A549 (cell line): ENCODE measurements around the gene MAG. TPM values are rescaled to one million over a fixed set of nuclear protein-coding genes. Genes with fewer than 3 reads are reported as not detected.

Source experiments
- ATAC-seq, 2 experiments: fragments of 200-7000 bp in 1 of 2; fragments of >200 bp in 1 of 2; cut with Nextera tagmentation in 1 of 2; cut with Tn5 transposase in 1 of 2; 3 replicates each; pipeline versions ENCODE4 v1.8.0 to v1.9.1; 2018 to 2020; ENCODE audit warnings: mild to moderate bottlenecking in 1 of 2, moderate library complexity in 1 of 2
- CTCF ChIA-PET: fragments of 300-600 bp; sonication (Branson Sonifier 250); formaldehyde crosslinking; extraction: SDS; loops from one replicate; lab custom pipeline; 2021; ENCODE audit warnings: antibody characterized with exemption, inconsistent platforms; lab: Yijun Ruan, JAX
- POLR2A ChIA-PET: fragments of 350-600 bp; formaldehyde crosslinking; extraction: SDS; loops from one replicate; lab custom pipeline; 2021; ENCODE audit warnings: antibody characterized with exemption, inconsistent platforms; lab: Yijun Ruan, JAX
- DNase-seq, 2 experiments: peaks; one replicate each; pipeline versions ENCODE4 v3.0.0 to v3.0.0-alpha.2; 2011 to 2016; ENCODE audit warnings: low read depth in 1 of 2, low spot score in 1 of 2
- FAIRE-seq: peaks from 2 replicates; lab custom pipeline; 2011; peaks lifted over from hg19 to GRCh38; lab: Jason Lieb, UNC
- H3K27ac ChIP-seq, 2 experiments: fragments of >200 bp; sonication (Bioruptor Twin); formaldehyde crosslinking; 3 replicates each; pipeline ENCODE4 v1.5.1; 2016 to 2017
- H3K4me1 ChIP-seq: fragments of >200 bp; sonication (Bioruptor Twin); formaldehyde crosslinking; 3 replicates; pipeline ENCODE4 v1.6.1; 2016
- H3K4me2 ChIP-seq: fragments of >200 bp; sonication (Bioruptor Twin); formaldehyde crosslinking; 3 replicates; pipeline ENCODE4 v1.6.1; 2016
- H3K4me3 ChIP-seq: fragments of >200 bp; sonication (Bioruptor Twin); formaldehyde crosslinking; 3 replicates; pipeline ENCODE4 v1.5.1; 2016
- H3K9me3 ChIP-seq: fragments of >200 bp; sonication (Bioruptor Twin); formaldehyde crosslinking; 3 replicates; pipeline ENCODE4 v1.6.1; 2016
- BHLHE40 ChIP-seq: IDR thresholded peaks from 2 replicates; pipeline ENCODE4 v1.6.1; 2012; ENCODE audit warnings: low read depth, low read length, inconsistent platforms
- CBX2 ChIP-seq: fragments of 200-600 bp; sonication (generic); IDR thresholded peaks from 2 replicates; pipeline ENCODE4 v1.6.1; 2016; ENCODE audit warnings: low read depth, mild to moderate bottlenecking, borderline replicate concordance
- CEBPB ChIP-seq, 2 experiments: fragments of >200 bp in 1 of 2; sonication (Bioruptor Twin) in 1 of 2; formaldehyde crosslinking in 1 of 2; IDR thresholded peaks; 2 replicates each; pipeline ENCODE4 v1.6.1; 2012 to 2016
- CHD2 ChIP-seq: fragments of 150-350 bp; IDR thresholded peaks from 2 replicates; pipeline ENCODE4 v1.6.1; 2014; ENCODE audit warnings: low read length; ENCODE audit not compliant: partially characterized antibody
- ELK1 ChIP-seq: fragments of 150-350 bp; IDR thresholded peaks from 2 replicates; pipeline ENCODE4 v1.6.1; 2014; ENCODE audit warnings: low read depth, mild to moderate bottlenecking, low read length
- ESRRA ChIP-seq: fragments of 150-350 bp; IDR thresholded peaks from 2 replicates; pipeline ENCODE4 v1.6.1; 2014; ENCODE audit warnings: mild to moderate bottlenecking, low read length, borderline replicate concordance
- FOSB ChIP-seq: fragments of 250-450 bp; sonication (Bioruptor Pico); IDR thresholded peaks from 2 replicates; pipeline ENCODE4 v1.5.0; 2020; ENCODE audit warnings: mild to moderate bottlenecking, moderate library complexity
- HOXA7 ChIP-seq: fragments of 250-450 bp; sonication (Bioruptor Pico); IDR thresholded peaks from 2 replicates; pipeline ENCODE4 v1.5.0; 2020; ENCODE audit warnings: mild to moderate bottlenecking, moderate library complexity
- HOXB13 ChIP-seq: fragments of 250-450 bp; sonication (Bioruptor Pico); IDR thresholded peaks from 2 replicates; pipeline ENCODE4 v1.5.0; 2020; ENCODE audit warnings: low read depth, mild to moderate bottlenecking, moderate library complexity
- HOXB5 ChIP-seq: fragments of 250-450 bp; sonication (Bioruptor Pico); IDR thresholded peaks from 2 replicates; pipeline ENCODE4 v1.5.0; 2020; ENCODE audit warnings: mild to moderate bottlenecking, moderate library complexity
- JUN ChIP-seq, 2 experiments: fragments of >200 bp; sonication (Bioruptor Twin); formaldehyde crosslinking; IDR thresholded peaks; 2 replicates in 1 of 2; 3 replicates in 1 of 2; pipeline ENCODE4 v1.6.1; 2016 to 2017
- MAFK ChIP-seq: fragments of 450-650 bp; IDR thresholded peaks from 2 replicates; pipeline ENCODE4 v1.6.1; 2014; ENCODE audit not compliant: partially characterized antibody
- MAZ ChIP-seq: fragments of 150-350 bp; IDR thresholded peaks from 2 replicates; pipeline ENCODE4 v1.6.1; 2014; ENCODE audit warnings: antibody characterized with exemption, low read depth, low read length, borderline replicate concordance
- MYC ChIP-seq: IDR thresholded peaks from 2 replicates; pipeline ENCODE4 v1.6.1; 2012; ENCODE audit warnings: mild to moderate bottlenecking, inconsistent platforms, low read length, improper control_type of control experiment, borderline replicate concordance
- PHF8 ChIP-seq: fragments of 200-600 bp; sonication (generic); IDR thresholded peaks from 2 replicates; pipeline ENCODE4 v1.6.1; 2016; ENCODE audit warnings: low read depth, mild to moderate bottlenecking, antibody characterized with exemption, moderate library complexity, borderline replicate concordance
- POLR2A ChIP-seq: IDR thresholded peaks from 2 replicates; pipeline ENCODE4 v1.6.1; 2012; ENCODE audit warnings: mild to moderate bottlenecking, low read length
- RAD21 ChIP-seq, 2 experiments: fragments of >200 bp in 1 of 2; sonication (Bioruptor Twin) in 1 of 2; formaldehyde crosslinking in 1 of 2; IDR thresholded peaks in 1 of 2; conservative IDR thresholded peaks in 1 of 2; 2 replicates in 1 of 2; 3 replicates in 1 of 2; pipeline ENCODE4 v1.6.1; 2012 to 2018; ENCODE audit warnings: inconsistent platforms in 1 of 2
- RARB ChIP-seq: fragments of 250-450 bp; sonication (Bioruptor Pico); IDR thresholded peaks from 2 replicates; pipeline ENCODE4 v1.8.0; 2021; ENCODE audit warnings: mild to moderate bottlenecking, moderate library complexity
- RFX5 ChIP-seq: fragments of 450-650 bp; IDR thresholded peaks from 2 replicates; pipeline ENCODE4 v1.7.1; 2014; ENCODE audit warnings: antibody characterized with exemption, mild to moderate bottlenecking, moderate library complexity
- USF2 ChIP-seq: fragments of 450-650 bp; IDR thresholded peaks from 2 replicates; pipeline ENCODE4 v1.6.1; 2014; ENCODE audit warnings: antibody characterized with exemption
- ZC3H11A ChIP-seq: fragments of 450-650 bp; IDR thresholded peaks from 2 replicates; pipeline ENCODE4 v1.6.1; 2014; ENCODE audit warnings: antibody characterized with exemption, mild to moderate bottlenecking
- ZNF302 ChIP-seq: fragments of 250-450 bp; sonication (Bioruptor Pico); IDR thresholded peaks from 2 replicates; pipeline ENCODE4 v1.9.0; 2021; ENCODE audit warnings: inconsistent platforms, mild to moderate bottlenecking, moderate library complexity
- ZSCAN20 ChIP-seq: fragments of 250-450 bp; sonication (Bioruptor Pico); IDR thresholded peaks from 2 replicates; pipeline ENCODE4 v1.8.0; 2022; ENCODE audit warnings: mild to moderate bottlenecking, moderate library complexity
- WGBS: methylation state at CpG from one replicate; pipeline ENCODE4 v1.1.6; 2017; ENCODE audit errors: missing lambda C conversion rate; 5-methylcytosine and 5-hydroxymethylcytosine counted together
- polyA plus RNA-seq, 4 experiments: library from polyadenylated mRNA; depleted of rRNA in 3 of 4; stranded (reverse); fragments of >200 nt; fragmentation: RNase III in 1 of 4; extraction: RNeasy Plus Mini Kit Qiagen cat#74134 plus additional on column Dnase treatment in 1 of 4; gene quantifications; 2 replicates in 3 of 4; 3 replicates in 1 of 4; pipeline ENCODE4 v1.2.3, GENCODE V29; 2011 to 2017
- TF ChIP-seq, protein P1 (sequence below): fragments of >200 bp; sonication (Bioruptor Twin); formaldehyde crosslinking; IDR thresholded peaks from 3 replicates; pipeline ENCODE4 v1.5.1; 2016
- TF ChIP-seq, protein P2 (sequence below): fragments of >200 bp; sonication (Bioruptor Twin); formaldehyde crosslinking; IDR thresholded peaks from 3 replicates; pipeline ENCODE4 v1.6.1; 2016
- TF ChIP-seq, protein P3 (sequence below): fragments of 250-450 bp; sonication (Bioruptor Pico); IDR thresholded peaks from 2 replicates; pipeline ENCODE4 v1.5.0; 2020; ENCODE audit warnings: low read depth, mild to moderate bottlenecking, moderate library complexity

MAG gene
- polyA plus RNA-seq, 2 of the 4 experiments (the other 2 are of a cell fraction), result not detected

- CTCF ChIA-PET, result interaction anchor here (0.5 to 5.6 kb wide), 6 partner anchors 11 to 661 kb away, joined by 3 to 97 read pairs (median 4); partner anchors contain the start of genes FXYD7 and HAMP
- POLR2A ChIA-PET, result interaction anchor here (0.5 to 1.0 kb wide), 4 partner anchors 36 to 380 kb away, joined by 3 to 8 read pairs (median 4); partner anchors contain the start of gene COX6B1
- peak; percentile 35 to 70 for ATAC-seq
- under 1% methylated on average over 42 of the region's 100 CpGs for WGBS
- TF ChIP-seq POLR2A (peak; percentile 70), BHLHE40 (no peak), PHF8 (peak; percentile 79; the same call in 1 of the 2 replicates), HOXA7 (CRISPR knock-in tag) (0 out of 2 replicates have a peak, but pooled peaks have one; percentile 59), MYC (peak; percentile 31; the same call in 1 of the 2 replicates), CEBPB (IDR thresholded peaks at IDR 0.05) (no peak), RARB (CRISPR knock-in tag) (no peak), JUN (IDR thresholded peaks at IDR 0.05) (peak; percentile 83 to 93)
- TF ChIP-seq, protein P1, sequence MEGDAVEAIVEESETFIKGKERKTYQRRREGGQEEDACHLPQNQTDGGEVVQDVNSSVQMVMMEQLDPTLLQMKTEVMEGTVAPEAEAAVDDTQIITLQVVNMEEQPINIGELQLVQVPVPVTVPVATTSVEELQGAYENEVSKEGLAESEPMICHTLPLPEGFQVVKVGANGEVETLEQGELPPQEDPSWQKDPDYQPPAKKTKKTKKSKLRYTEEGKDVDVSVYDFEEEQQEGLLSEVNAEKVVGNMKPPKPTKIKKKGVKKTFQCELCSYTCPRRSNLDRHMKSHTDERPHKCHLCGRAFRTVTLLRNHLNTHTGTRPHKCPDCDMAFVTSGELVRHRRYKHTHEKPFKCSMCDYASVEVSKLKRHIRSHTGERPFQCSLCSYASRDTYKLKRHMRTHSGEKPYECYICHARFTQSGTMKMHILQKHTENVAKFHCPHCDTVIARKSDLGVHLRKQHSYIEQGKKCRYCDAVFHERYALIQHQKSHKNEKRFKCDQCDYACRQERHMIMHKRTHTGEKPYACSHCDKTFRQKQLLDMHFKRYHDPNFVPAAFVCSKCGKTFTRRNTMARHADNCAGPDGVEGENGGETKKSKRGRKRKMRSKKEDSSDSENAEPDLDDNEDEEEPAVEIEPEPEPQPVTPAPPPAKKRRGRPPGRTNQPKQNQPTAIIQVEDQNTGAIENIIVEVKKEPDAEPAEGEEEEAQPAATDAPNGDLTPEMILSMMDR, result no peak
- TF ChIP-seq, protein P2, sequence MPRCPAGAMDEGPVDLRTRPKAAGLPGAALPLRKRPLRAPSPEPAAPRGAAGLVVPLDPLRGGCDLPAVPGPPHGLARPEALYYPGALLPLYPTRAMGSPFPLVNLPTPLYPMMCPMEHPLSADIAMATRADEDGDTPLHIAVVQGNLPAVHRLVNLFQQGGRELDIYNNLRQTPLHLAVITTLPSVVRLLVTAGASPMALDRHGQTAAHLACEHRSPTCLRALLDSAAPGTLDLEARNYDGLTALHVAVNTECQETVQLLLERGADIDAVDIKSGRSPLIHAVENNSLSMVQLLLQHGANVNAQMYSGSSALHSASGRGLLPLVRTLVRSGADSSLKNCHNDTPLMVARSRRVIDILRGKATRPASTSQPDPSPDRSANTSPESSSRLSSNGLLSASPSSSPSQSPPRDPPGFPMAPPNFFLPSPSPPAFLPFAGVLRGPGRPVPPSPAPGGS, result peak; percentile 93
- H3K9me3 ChIP-seq, result no peaks in the 10 kb centered on the region
- peak overlapping the region; percentile 93 for H3K4me2 ChIP-seq
- peak; percentile 87 to 99 for DNase-seq
- peaks cover 14% of the 10 kb centered on the region for H3K4me1 ChIP-seq
- H3K4me3 ChIP-seq, result peak overlapping the region; percentile 81
- no peak for FAIRE-seq
- H3K27ac ChIP-seq, result peak overlapping the region; percentile 97 to 99
Observed at GRCh38 chr19:35267818-35268535, 24.0 kb upstream of the MAG start.

DNA sequence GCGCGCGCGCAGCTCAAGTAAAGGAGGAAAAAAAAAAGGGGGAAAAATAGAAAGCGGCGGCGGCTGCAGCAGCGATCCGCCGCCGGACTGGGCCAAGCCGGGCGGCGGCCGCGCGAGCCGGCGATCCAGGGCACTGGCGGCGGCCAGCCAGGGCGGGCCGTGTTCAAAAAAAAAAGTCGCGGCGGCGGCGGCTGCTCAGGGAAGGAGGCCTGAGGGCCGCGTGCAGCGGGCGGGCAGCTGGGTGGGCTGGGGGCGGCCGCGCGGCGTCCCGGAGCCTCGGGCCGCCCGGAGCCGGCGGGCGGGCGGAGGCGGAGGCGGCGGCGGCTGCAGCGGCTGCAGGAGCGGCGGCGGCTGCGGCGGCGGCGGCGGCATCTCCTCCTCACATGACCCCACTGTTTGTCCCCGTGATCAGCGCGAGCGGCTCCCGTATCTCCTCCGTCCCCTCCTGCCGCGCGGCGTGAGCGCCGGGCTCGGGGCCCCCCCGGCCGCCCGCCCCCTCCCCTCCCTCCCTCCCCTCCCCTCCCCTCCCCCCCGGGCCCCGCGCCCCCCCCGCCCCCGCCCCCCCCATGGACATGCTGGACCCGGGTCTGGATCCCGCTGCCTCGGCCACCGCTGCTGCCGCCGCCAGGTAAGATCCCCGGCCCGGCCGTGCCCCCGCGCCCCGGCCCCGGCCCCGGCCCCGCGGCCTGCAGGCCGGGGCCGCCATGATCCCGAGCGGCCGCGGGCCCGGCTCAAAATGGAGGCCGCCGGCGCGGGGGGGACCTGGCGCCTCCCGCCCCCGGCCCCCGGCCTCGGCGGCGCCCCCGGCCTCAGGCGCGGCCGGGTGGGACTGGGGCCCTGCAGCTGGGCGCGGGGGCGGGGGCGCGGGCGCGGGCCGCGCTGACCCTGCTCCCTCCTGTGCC, 23.2 kb upstream of the MAG start, which contains the start of gene USF2:
Gene USF2 (plus strand): TSS at position 427 of the 902 bp plus-strand sequence. CDS start 140 bp downstream, at position 567.
- ChIA-PET POLR2A (interaction anchor here (0.6 to 1.4 kb wide), 5 partner anchors 16 to 209 kb away, joined by 3 to 8 read pairs (median 3); no protein-coding TSS in a partner anchor), CTCF (interaction anchor here (0.5 to 5.6 kb wide), 32 partner anchors 12 to 662 kb away, joined by 3 to 97 read pairs (median 4); partner anchors contain the start of genes FXYD7, HAMP and MAG)
- peak within 1 kb of the TSS; percentile 81 for H3K4me3 ChIP-seq
- WGBS, result under 1% methylated on average over 60 of the region's 126 CpGs
- H3K9me3 ChIP-seq, result no peaks in the 10 kb centered on the region
- H3K4me1 ChIP-seq, result peaks cover 14% of the 10 kb centered on the region
- peak within 1 kb of the TSS; percentile 93 for H3K4me2 ChIP-seq
- DNase-seq (peak; percentile 93 to 97), ATAC-seq (peak; percentile 29 to 53), FAIRE-seq (no peak)
- peak within 1 kb of the TSS; percentile 97 to 99 for H3K27ac ChIP-seq
- TF ChIP-seq ZC3H11A, result no peak
- TF ChIP-seq, protein P3, sequence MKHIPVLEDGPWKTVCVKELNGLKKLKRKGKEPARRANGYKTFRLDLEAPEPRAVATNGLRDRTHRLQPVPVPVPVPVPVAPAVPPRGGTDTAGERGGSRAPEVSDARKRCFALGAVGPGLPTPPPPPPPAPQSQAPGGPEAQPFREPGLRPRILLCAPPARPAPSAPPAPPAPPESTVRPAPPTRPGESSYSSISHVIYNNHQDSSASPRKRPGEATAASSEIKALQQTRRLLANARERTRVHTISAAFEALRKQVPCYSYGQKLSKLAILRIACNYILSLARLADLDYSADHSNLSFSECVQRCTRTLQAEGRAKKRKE (CRISPR knock-in tag), result no peak
- no peak for TF ChIP-seq MAFK
- no peak for TF ChIP-seq CBX2
- TF ChIP-seq BHLHE40, result no peak
- TF ChIP-seq HOXB13 (CRISPR knock-in tag), result no peak
- TF ChIP-seq RAD21 (conservative IDR thresholded peaks at IDR 0.05 in 1 of 2, IDR thresholded peaks at IDR 0.05 in 1 of 2), result no peak
- no peak for TF ChIP-seq ZNF302 (CRISPR knock-in tag)
- no peak for TF ChIP-seq CHD2
- TF ChIP-seq FOSB (CRISPR knock-in tag), result no peak
- TF ChIP-seq MAZ, result no peak
- no peak for TF ChIP-seq RFX5
- peak; percentile 48 for TF ChIP-seq POLR2A
- TF ChIP-seq USF2, result peak; percentile 66
- TF ChIP-seq MYC, result no peak
- no peak for TF ChIP-seq HOXB5 (CRISPR knock-in tag)
- TF ChIP-seq ZSCAN20 (CRISPR knock-in tag), result no peak
- TF ChIP-seq ESRRA, result no peak
- TF ChIP-seq ELK1, result no peak
